SK-N-MC (cell line): ENCODE data around the gene CCL27.

Experiments used
- DNase-seq: peaks from one replicate; pipeline ENCODE4 v3.0.0-alpha.2; 2011; ENCODE audit warnings: low read depth, low spot score
- H3K27ac ChIP-seq: fragments of 200-600 bp; sonication (generic); 2 replicates; pipeline ENCODE4 v1.5.1; 2016; ENCODE audit warnings: mixed run types
- H3K36me3 ChIP-seq: fragments of 200-600 bp; sonication (generic); 2 replicates; pipeline ENCODE4 v1.6.1; 2017; ENCODE audit warnings: antibody characterized with exemption, low read length, mixed read lengths; ENCODE audit not compliant: insufficient read depth
- H3K4me3 ChIP-seq: fragments of 200-600 bp; sonication (generic); 2 replicates; pipeline ENCODE4 v1.5.1; 2016
- H3K9ac ChIP-seq: fragments of 200-600 bp; sonication (generic); 2 replicates; pipeline ENCODE4 v1.8.0; 2017; ENCODE audit warnings: mixed run types, mixed read lengths; ENCODE audit not compliant: insufficient read length
- H3K9me3 ChIP-seq: fragments of 200-600 bp; sonication (generic); 2 replicates; pipeline ENCODE4 v1.6.1; 2017; ENCODE audit warnings: low read depth, mild to moderate bottlenecking, antibody characterized with exemption, low read length, moderate library complexity, mixed read lengths
- EZH2 ChIP-seq: fragments of 200-600 bp; sonication (generic); IDR thresholded peaks from one replicate; pipeline ENCODE4 v1.6.1; 2017; ENCODE audit warnings: antibody characterized with exemption
- FOXP2 ChIP-seq: optimal IDR thresholded peaks from 2 replicates; pipeline ENCODE3; 2011; ENCODE audit warnings: mild to moderate bottlenecking, moderate library complexity; ENCODE audit not compliant: insufficient read depth; ENCODE audit errors: extremely low read length, control extremely low read depth
- POLR2AphosphoS5 ChIP-seq: IDR thresholded peaks from 2 replicates; pipeline ENCODE4 v1.6.1; 2012; ENCODE audit warnings: mild to moderate bottlenecking, low read depth, low read length, borderline replicate concordance

The CCL27 gene

GRCh38 chr9:34627716-34628655 is 34.5 kb downstream of the CCL27 start:
- Histone ChIP-seq H3K9ac (no peak overlapping the region), H3K36me3 (no peaks in the 10 kb centered on the region), H3K9me3 (no peaks in the 10 kb centered on the region), H3K27ac (no peak overlapping the region), H3K4me3 (0 out of 2 replicates have a peak overlapping the region, but pooled peaks have one; percentile 18)
- no peak for TF ChIP-seq POLR2AphosphoS5
- peak; percentile 81 for TF ChIP-seq EZH2
- DNase-seq = no peak

- no peaks in the 10 kb centered on the region for H3K36me3 ChIP-seq
- H3K9ac ChIP-seq = no peak overlapping the region
- DNase-seq = no peak
- no peak overlapping the region for H3K27ac ChIP-seq
- H3K4me3 ChIP-seq = no peak overlapping the region
- H3K9me3 ChIP-seq = no peaks in the 10 kb centered on the region
- TF ChIP-seq FOXP2 (no peak), POLR2AphosphoS5 (no peak), EZH2 (no peak)
These were observed 37.3 kb downstream of the CCL27 start for GRCh38 chr9:34625186-34625486.

GRCh38 chr9:34624475-34625185 is 37.8 kb downstream of the CCL27 start:
- H3K9me3 ChIP-seq = no peaks in the 10 kb centered on the region
- no peak for TF ChIP-seq FOXP2
- no peak for TF ChIP-seq EZH2
- TF ChIP-seq POLR2AphosphoS5 = no peak
- no peak overlapping the region for H3K27ac ChIP-seq
- H3K9ac ChIP-seq = no peak overlapping the region
- no peak for DNase-seq
- no peak overlapping the region for H3K4me3 ChIP-seq
- H3K36me3 ChIP-seq = no peaks in the 10 kb centered on the region

GRCh38 chr9:34623374-34624235 is 38.9 kb downstream of the CCL27 start:
- no peaks in the 10 kb centered on the region for H3K36me3 ChIP-seq
- TF ChIP-seq POLR2AphosphoS5 (no peak), EZH2 (no peak), FOXP2 (no peak)
- no peak overlapping the region for H3K9ac ChIP-seq
- no peak overlapping the region for H3K4me3 ChIP-seq
- DNase-seq = no peak
- H3K9me3 ChIP-seq = no peaks in the 10 kb centered on the region
- no peak overlapping the region for H3K27ac ChIP-seq

GRCh38 chr9:34620061-34620994 is 42.1 kb downstream of the CCL27 start, which contains the start of gene DCTN3:
Gene DCTN3 (minus strand): TSS chr9:34620495. CDS start chr9:34620464, 31 bp downstream.
- Histone ChIP-seq H3K4me3 (peak within 1 kb of the TSS; percentile 92), H3K36me3 (peaks cover 6% of the 10 kb centered on the region; the same call in 1 of the 2 replicates), H3K9ac (peak within 1 kb of the TSS; percentile 77), H3K9me3 (no peaks in the 10 kb centered on the region), H3K27ac (no peak within 1 kb of the TSS)
- TF ChIP-seq POLR2AphosphoS5 = peak; percentile 72
- TF ChIP-seq EZH2 = no peak
- DNase-seq = peak; percentile 77

GRCh38 chr9:34615132-34615531 is 47.3 kb downstream of the CCL27 start:
- no peak for DNase-seq
- TF ChIP-seq POLR2AphosphoS5 = no peak
- TF ChIP-seq FOXP2 = no peak
- no peak for TF ChIP-seq EZH2

GRCh38 chr9:34612788-34613390 is 49.6 kb downstream of the CCL27 start:
- H3K9me3 ChIP-seq = no peaks in the 10 kb centered on the region
- peak overlapping the region; percentile 87 for H3K4me3 ChIP-seq
- peaks cover 6% of the 10 kb centered on the region; the same call in 1 of the 2 replicates for H3K36me3 ChIP-seq
- DNase-seq = no peak
- H3K9ac ChIP-seq = peak overlapping the region; percentile 94
- no peak overlapping the region for H3K27ac ChIP-seq
- no peak for TF ChIP-seq EZH2
- no peak for TF ChIP-seq POLR2AphosphoS5
- no peak for TF ChIP-seq FOXP2

More at GRCh38 chr9:34615132-34615531, 47.3 kb downstream of the CCL27 start:
- no peak overlapping the region for H3K27ac ChIP-seq
- no peak overlapping the region for H3K9ac ChIP-seq
- H3K4me3 ChIP-seq = no peak overlapping the region
- peaks cover 6% of the 10 kb centered on the region; the same call in 1 of the 2 replicates for H3K36me3 ChIP-seq
- no peaks in the 10 kb centered on the region for H3K9me3 ChIP-seq
